Hematopoietic multipotent progenitor cell treated with erythropoietin and hydrocortisone succinate and interleukin-3 and kit ligand, for 4 days (in vitro differentiated cells): ENCODE results near the gene FCRL6.

Source experiments
- DNase-seq: peaks from one replicate; pipeline ENCODE4 v3.0.0-alpha.2; 2015

The FCRL6 gene

DNA sequence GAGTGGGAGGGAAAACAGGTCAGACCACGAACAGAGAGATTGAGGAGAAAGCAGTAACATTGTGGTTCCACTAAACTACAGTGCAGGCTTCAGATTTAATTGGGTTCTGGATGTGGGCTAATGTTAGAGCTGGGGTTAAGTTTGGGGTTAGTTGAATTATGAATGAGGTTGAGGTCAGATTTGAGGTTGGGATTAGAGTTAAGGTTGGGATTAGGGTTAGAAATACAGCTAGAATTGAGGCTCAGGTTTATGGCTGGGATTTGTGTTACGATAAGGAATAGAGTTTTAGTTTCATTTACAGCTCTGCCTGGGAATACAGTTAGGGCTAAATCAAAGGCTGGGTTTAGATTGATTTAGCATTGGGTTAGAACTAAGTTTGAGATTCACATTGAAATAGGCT is 62.1 kb downstream of the FCRL6 start:
- DNase-seq, result no peak
